COLO829 (cell line): ENCODE measurements around the gene F10.
A peak's percentile ranks its signal among the peaks of the same experiment; 100 is the strongest.

ENCODE experiments used
- DNase-seq: peaks from one replicate; pipeline ENCODE4 v3.0.0; 2012; ENCODE audit warnings: low spot score

F10 gene

GRCh38 chr13:113138792-113139551, 16.4 kb downstream of the F10 start:
- no peak for DNase-seq

GRCh38 chr13:113139577-113139976, 17.0 kb downstream of the F10 start:
- DNase-seq, result no peak

- no peak for DNase-seq
These were observed 18.3 kb downstream of the F10 start for GRCh38 chr13:113140677-113141600.

DNA sequence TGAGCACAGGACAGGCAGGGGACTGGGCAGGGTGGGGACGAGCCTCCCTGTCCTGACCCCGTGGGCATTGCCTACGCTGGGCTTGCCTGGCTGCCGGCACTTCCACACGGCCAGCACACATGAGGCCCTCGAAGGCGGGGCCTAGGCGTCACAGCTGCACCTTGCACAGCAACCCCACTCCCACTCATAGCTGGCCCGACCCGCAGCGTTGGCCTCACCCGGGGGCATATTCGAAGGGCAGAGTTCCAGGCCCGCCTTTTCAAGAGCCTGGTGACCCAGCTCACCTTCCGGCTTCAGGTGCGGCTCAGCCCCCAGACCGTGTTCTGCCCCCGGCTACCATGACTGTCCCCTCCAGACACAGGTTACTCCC, 19.0 kb downstream of the F10 start:
- DNase-seq, result no peak

GRCh38 chr13:113142876-113143275, 20.3 kb downstream of the F10 start:
- no peak for DNase-seq

DNA sequence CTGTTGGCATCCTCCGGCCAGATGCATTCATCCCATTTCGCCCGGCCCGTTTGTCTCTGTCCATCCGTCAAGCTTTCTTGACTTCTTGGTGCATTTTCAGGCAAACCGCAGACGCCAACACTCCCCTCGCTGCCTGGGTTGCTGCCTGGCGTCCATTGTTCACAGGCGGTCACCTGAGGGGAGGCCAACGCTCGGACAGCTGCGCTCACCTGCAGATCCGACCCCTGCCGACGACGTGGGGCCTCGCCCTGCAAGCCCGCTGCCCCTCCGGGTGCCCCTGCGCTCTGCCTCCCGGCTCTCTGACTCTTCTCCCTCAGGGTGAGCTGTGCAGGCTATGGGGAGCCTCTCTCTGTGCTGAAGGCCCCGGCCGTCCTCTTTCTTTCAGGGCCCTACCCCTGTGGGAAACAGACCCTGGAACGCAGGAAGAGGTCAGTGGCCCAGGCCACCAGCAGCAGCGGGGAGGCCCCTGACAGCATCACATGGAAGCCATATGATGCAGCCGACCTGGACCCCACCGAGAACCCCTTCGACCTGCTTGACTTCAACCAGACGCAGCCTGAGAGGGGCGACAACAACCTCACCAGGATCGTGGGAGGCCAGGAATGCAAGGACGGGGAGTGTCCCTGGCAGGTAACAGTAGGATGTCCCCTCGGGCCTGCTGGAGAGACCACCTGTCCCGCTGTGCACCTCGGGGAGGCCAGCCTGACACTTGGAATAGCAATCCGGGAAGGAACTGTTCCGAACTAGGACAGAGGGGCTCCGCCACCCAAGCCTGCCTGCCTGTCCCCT, 21.1 kb downstream of the F10 start:
- DNase-seq, result no peak

DNA sequence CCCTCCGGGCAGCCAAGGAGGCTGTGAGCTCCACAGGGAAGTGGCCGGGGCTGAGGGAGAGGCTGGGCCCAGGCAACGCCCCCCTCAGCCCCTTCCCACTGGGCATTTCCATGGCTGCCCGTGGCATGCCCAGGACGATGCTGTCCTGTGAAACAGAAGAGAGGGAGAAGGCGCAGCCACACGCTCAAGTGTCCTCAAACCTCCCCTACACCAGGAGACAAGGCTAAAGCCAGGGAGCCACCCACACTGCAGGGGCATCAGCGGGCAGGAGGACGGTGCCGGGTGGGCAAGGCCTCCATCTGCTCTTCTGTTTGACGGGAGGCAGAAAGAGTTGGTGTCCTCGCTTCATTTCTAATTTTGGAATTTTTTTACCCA, 21.6 kb downstream of the F10 start:
- DNase-seq, result no peak

DNA sequence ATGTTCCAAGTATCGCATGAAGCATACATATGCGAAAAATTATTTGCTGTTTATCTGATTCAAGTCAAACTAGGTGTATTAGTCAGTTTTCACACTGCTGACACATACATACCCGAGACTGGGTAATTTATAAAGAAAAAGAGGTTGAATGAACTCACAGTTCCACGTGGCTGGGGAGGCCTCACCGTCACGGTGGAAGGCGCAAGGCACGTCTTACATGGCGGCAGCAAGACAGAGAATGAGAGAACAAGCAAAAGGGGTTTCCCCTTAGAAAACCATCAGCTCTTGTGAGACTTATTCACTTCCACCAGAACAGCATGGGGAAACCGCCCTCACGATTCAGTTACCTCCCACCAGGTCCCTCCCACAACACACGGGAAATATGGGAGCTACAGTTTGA, 22.9 kb downstream of the F10 start:
- no peak for DNase-seq

DNA sequence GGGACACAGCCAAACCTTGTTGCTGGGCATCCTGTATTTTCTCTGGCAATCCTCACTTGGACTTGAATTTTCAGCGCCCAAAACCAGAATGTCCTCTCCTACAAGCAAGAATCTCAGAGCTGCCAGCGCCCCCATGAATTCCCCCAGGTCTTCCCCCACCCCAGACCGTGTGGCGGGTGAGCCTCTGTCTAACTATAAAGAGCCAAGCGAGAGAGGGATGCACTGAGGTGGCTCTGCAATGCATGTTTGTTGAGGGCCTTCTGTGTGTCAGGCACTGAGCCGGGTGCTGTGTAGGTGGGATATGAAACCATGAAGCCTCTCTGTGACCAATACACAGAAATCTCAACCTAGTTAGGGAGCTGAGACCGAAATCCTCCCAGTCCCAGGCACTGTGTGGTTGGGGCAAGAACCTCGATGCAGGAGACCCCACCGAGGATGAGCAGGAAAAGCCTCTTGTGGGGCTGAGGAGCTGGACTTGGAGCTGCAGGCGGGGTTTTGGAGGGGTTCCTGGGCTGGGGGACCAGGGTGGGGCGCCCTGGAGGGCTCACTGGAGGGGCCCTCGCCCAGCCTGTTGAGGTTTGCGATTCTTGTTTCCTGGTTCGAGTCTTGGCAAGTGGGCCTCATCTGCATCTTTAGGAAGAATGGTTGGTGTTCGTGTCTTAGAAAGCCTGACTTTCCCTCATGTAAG, 23.5 kb downstream of the F10 start:
- DNase-seq, result no peak

GRCh38 chr13:113146750-113147149, 24.2 kb downstream of the F10 start:
- DNase-seq, result no peak

DNA sequence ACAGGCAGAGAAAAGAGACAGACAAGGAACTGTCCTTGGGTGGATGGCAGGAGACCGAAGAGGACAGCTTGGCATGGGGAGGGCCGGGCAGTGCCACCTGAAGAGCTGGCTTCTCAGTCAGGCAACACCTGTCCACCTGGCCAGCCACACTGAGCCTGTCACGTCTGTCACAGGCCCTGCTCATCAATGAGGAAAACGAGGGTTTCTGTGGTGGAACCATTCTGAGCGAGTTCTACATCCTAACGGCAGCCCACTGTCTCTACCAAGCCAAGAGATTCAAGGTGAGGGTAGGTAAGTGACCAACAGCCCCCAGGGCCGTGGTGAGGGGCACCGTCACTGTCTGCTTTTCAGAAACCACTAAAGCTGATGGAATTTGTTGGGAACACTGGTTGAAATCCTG, 24.6 kb downstream of the F10 start:
- no peak for DNase-seq

GRCh38 chr13:113148407-113148806, 25.8 kb downstream of the F10 start:
- no peak for DNase-seq

GRCh38 chr13:113148940-113149503, 26.4 kb downstream of the F10 start:
- DNase-seq, result no peak

DNA sequence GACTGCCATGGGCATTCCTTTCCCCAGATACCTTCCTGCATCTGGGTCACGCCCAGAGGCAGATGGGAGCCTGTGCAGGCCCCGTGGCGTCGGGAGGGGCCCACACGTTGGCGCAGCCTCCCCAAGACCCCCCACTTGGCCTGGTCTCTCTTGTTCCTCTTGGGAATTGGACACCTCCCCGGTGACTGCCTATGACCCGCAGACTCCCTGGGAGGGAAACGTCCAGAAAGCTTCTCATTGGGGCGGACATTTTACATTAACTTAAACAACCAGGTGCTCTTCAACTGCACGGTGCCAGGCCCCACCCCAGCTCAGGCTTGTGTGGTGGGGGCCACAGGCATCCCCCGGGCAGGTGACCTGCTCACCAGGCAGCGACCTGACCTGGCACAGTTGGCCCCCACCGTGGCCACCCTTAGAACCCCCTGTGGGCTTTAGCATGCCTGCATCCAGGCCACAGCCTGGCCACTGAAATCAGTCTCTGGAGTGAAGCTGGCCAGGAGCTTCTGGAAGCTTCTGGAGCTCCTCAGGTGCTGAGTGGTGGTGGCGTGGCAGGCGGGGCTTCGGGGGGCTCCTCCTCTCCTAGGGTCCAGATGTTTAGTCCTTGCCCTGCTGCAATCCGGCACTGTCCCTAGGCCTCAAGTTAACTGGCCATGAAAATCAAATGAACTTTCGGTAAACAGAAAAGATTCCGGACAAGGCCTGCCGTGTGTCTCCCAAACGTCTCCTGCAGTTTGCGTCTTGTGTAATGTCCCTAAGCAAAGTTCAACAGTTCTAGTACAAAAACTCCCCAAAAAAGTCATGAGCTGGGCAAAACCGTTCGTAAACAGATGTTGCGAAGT, 27.3 kb downstream of the F10 start:
- no peak for DNase-seq

DNA sequence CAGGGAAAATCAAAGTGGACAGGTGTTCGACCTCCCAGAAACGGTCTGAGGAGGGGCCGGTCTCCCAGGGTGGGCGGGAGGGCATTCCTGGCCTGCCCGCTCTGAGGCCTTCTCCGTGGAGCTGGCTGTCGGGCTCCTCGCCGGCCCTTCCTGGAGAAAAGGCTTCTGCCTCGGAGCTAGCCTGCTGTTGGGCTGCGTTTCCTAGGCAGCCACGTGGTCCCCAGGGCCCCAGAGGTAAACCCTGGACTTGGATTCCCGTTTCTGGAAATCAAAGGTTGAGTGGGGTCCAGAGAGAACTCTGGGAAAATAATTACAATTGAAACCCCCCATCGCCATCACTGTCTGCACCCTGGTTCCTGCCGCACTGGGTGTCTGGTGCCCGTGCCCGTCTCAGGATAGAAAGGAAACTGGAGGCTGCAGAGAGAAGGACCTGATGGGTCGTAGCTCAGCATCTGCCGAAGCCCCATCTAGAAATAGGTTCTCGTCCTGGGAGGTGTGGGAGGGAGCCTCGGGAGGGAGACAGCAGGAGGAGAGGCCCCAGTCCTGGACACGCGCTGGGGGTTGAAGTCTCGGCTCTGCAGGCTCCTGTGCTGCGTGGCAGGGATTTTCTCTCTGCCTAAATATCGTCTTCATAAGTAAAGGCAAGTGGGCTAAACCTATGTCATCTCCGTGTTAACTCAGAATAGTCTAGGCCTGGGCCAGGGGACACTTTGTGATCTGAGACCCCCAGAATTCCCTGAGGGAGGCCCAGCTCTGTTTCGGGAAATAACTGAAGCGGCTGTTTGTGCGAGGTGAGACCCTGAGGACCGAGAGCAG, 28.2 kb downstream of the F10 start:
- no peak for DNase-seq

- DNase-seq, result no peak
These were observed 29.4 kb downstream of the F10 start for GRCh38 chr13:113151745-113152690.

GRCh38 chr13:113152691-113152983, 30.0 kb downstream of the F10 start:
- no peak for DNase-seq

GRCh38 chr13:113152984-113153809, 30.6 kb downstream of the F10 start:
- DNase-seq, result peak; percentile 24
